Measurements from ENCODE around the gene KSR1.

DNA sequence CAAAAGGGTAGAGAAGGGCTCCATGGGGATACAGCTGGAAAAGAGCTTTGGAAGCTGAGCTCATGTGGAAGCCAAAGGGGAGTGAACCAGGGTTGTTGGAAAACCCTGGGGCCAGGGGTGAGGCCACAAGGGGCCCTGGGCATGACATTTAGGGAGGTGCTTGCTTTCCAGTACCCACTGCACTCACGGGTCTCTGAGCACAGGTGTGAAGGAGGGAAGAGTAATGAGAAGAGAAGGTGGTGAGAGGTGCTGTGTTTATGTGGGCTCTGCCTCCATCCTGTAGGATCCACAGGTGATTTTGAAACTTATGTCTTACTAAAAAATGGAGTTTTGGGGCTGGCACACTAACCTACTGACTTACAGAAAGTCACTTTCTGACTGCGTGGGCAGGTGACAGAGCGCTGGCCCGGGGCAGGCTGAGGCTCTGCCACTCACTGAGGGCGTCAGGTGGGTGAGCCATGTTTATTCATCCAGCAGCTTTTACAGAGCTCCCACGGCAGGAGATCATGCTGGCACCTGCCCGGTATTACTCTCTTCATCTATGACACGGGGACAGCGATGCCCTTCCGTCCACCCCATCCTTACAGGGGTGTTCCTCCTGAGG lies 18.9 kb downstream of the KSR1 start:
- TF ChIP-seq CTCF (IDR thresholded peaks at IDR 0.05): no peak
- no peak for TF ChIP-seq POLR2A (IDR thresholded peaks at IDR 0.05)

Measured in Peyer's patch (tissue), 4 donors.